ENCODE measurements around the gene E4F1. TPM values are rescaled to one million over a fixed set of nuclear protein-coding genes. Genes with fewer than 3 reads are reported as not detected.

Gene E4F1
- total and polyA plus RNA-seq, 2 experiments from 2014 or later = 15.5 to 19.7 TPM

DNA sequence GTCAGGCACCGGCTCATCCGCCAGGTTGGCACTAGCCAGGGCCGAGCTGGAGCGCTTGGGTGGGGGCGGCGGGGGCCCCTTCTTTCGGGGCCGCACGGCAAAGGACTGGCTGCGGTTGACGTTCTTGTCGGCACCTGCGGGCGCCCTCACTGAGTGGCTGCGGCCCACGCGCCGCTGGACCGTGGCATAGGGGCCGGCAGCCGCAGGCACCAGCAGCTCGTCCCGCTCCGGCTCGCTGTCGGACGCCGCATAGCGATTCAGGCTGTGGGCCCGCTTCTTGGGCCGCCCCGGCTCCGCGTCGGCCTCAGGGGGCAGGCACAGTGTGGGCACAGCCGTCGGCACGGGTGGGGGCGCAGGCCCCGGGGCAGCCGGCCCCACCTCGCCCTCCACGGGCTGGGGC is 42.9 kb upstream of the E4F1 start:
- Histone ChIP-seq H3K36me3 (replicated peaks; ENCODE audit: insufficient read depth, low read depth) (no peaks in the 10 kb centered on the region), H3K27me3 (no peaks in the 10 kb centered on the region), H4K20me1 (ENCODE audit: insufficient read depth, poor library complexity, severe bottlenecking) (no peaks in the 10 kb centered on the region), H3K4me2 (no peak overlapping the region), H3K9me2 (replicated peaks; ENCODE audit: insufficient read depth) (no peaks in the 10 kb centered on the region), H3K4me3 (no peak overlapping the region), H3K4me1 (ENCODE audit: insufficient read depth) (no peaks in the 10 kb centered on the region), H3K9me3 (ENCODE audit: low read depth) (no peaks in the 10 kb centered on the region), H3K79me2 (no peaks in the 10 kb centered on the region), H2AFZ (no peak overlapping the region), H3K27ac (no peak overlapping the region)
- whole genome bisulfite sequencing (ENCODE audit: low lambda C conversion rate, missing lambda C conversion rate) = 97% methylated on average over 32 of the region's 43 CpGs
- no peak for TF ChIP-seq CTCF (IDR thresholded peaks at IDR 0.05; ENCODE audit: poor library complexity)
- no peak for TF ChIP-seq EZH2phosphoT487 (IDR thresholded peaks at IDR 0.05; ENCODE audit: low read depth, severe bottlenecking, unreplicated experiment)
- no peak for TF ChIP-seq EZH2 (IDR thresholded peaks at IDR 0.05; ENCODE audit: borderline replicate concordance)
- no peak for DNase-seq (ENCODE audit: low spot score)

DNA sequence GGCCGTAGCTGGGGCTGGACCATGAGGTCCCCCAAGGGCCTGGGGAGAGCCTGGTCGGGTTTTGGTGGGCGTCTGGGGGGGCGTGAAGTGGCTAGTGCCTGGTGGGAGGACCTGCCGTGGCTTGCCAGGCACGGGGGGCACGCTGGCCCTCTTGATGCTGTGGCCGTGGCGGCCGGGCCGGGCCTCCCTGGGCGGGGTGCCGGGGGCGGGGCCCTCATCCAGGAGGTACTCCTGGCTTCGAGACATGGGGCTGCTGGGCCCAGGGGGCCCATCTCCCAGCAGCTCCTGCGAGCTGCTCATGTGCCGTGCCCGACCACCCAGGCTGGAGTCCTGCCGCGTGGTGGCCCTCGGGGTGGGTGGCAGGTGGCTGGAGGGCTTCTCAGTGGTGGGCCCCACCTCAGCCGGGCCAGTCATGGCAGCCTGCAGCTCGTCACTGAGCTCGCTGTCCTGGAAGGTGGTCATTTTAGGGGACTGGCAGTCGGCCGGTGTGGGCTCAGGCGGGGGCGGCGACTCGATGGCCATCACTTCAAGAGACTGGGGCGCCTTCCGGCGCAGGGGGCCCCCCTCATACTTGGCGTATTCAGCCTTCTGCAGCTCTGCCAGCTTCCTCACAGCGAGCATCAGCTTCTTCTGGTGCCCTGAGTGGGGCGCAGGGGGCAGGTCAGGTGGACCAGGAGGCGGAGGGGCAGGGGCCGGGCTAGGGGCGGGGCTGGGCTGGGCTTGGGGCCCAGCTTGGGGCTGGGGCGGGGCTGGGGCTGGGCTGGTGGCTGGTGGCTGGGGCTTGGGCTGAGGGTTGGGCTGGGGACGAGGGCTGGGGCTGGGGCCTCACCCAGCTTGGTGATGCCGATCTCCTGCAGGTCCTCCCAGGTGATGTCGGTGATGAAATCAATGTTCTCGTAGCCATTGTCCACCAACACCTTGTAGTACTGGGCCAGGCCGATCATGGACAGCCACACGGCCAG is 42.1 kb upstream of the E4F1 start:
- H4K20me1 ChIP-seq (ENCODE audit: insufficient read depth, poor library complexity, severe bottlenecking) = no peaks in the 10 kb centered on the region
- 91% methylated on average over 41 of the region's 46 CpGs for WGBS (ENCODE audit: low lambda C conversion rate, missing lambda C conversion rate)

GRCh38 chr16:2181952-2182351 is 41.4 kb upstream of the E4F1 start:
- Histone ChIP-seq H4K20me1 (ENCODE audit: insufficient read depth, poor library complexity, severe bottlenecking) (no peaks in the 10 kb centered on the region), H3K4me1 (ENCODE audit: insufficient read depth) (no peaks in the 10 kb centered on the region)
- TF ChIP-seq EZH2 (IDR thresholded peaks at IDR 0.05; ENCODE audit: borderline replicate concordance) (no peak), CTCF (IDR thresholded peaks at IDR 0.05; ENCODE audit: poor library complexity) (no peak), EZH2phosphoT487 (IDR thresholded peaks at IDR 0.05; ENCODE audit: low read depth, severe bottlenecking, unreplicated experiment) (no peak)

More for the DNA sequence above, 42.1 kb upstream of the E4F1 start:
- Histone ChIP-seq H3K4me1 (ENCODE audit: insufficient read depth) (no peaks in the 10 kb centered on the region), H3K4me3 (no peak overlapping the region), H3K79me2 (no peaks in the 10 kb centered on the region), H2AFZ (no peak overlapping the region), H3K36me3 (replicated peaks; ENCODE audit: insufficient read depth, low read depth) (no peaks in the 10 kb centered on the region), H3K27ac (no peak overlapping the region), H3K4me2 (no peak overlapping the region), H3K27me3 (no peaks in the 10 kb centered on the region), H3K9me2 (replicated peaks; ENCODE audit: insufficient read depth) (no peaks in the 10 kb centered on the region), H3K9me3 (ENCODE audit: low read depth) (no peaks in the 10 kb centered on the region)
- no peak for DNase-seq (ENCODE audit: low spot score)
- TF ChIP-seq EZH2phosphoT487 (IDR thresholded peaks at IDR 0.05; ENCODE audit: low read depth, severe bottlenecking, unreplicated experiment) (no peak), EZH2 (IDR thresholded peaks at IDR 0.05; ENCODE audit: borderline replicate concordance) (no peak), CTCF (IDR thresholded peaks at IDR 0.05; ENCODE audit: poor library complexity) (no peak)

More at GRCh38 chr16:2181952-2182351, 41.4 kb upstream of the E4F1 start:
- 95% methylated on average over 20 of the region's 20 CpGs for WGBS (ENCODE audit: low lambda C conversion rate, missing lambda C conversion rate)
- Histone ChIP-seq H3K79me2 (no peaks in the 10 kb centered on the region), H3K27ac (no peak overlapping the region), H3K4me3 (no peak overlapping the region), H3K27me3 (no peaks in the 10 kb centered on the region), H3K9me3 (ENCODE audit: low read depth) (no peaks in the 10 kb centered on the region), H3K9me2 (replicated peaks; ENCODE audit: insufficient read depth) (no peaks in the 10 kb centered on the region), H3K4me2 (no peak overlapping the region), H3K36me3 (replicated peaks; ENCODE audit: insufficient read depth, low read depth) (no peaks in the 10 kb centered on the region), H2AFZ (no peak overlapping the region)
- no peak for DNase-seq (ENCODE audit: low spot score)
